Breast epithelium (tissue), 3 donors: ENCODE measurements around the gene KCNK2.

ENCODE experiments used
- POLR2A ChIP-seq: fragments of 450-650 bp; IDR thresholded peaks from one replicate; pipeline ENCODE4 v1.6.1; 2016; ENCODE audit warnings: antibody characterized with exemption, mild to moderate bottlenecking, moderate library complexity
- POLR2AphosphoS5 ChIP-seq, 3 donors: sonication (generic); formaldehyde crosslinking; IDR thresholded peaks; one replicate each; pipeline ENCODE4 v1.6.1; 2017; ENCODE audit warnings: antibody characterized with exemption in 3 of 3
- TF ChIP-seq, protein P1 (sequence below), 3 donors: fragments of 450-650 bp; IDR thresholded peaks; one replicate each; pipeline ENCODE4 v1.5.1; 2016 to 2017; ENCODE audit warnings: antibody characterized with exemption in 3 of 3, mild to moderate bottlenecking in 3 of 3, moderate library complexity in 3 of 3

DNA sequence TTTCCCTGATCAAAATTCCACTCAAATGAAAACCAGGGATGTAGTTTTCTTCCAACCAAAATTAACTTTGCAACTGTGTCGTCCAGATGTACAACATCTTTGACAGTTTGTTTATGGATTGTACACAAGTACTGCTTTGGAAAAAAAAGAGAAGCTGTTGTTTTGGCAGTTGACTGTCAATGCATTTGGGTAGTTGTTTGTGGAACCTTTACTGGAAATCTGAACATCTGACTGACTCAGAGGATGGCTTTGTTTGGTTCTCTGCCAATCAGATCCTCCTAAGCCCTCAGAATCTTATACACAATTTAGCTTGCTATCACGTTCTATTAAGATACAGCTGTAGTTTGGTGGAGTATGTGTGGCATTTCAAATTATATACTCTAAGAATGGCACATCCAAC lies 195.0 kb downstream of the KCNK2 start:
- TF ChIP-seq, protein P1, sequence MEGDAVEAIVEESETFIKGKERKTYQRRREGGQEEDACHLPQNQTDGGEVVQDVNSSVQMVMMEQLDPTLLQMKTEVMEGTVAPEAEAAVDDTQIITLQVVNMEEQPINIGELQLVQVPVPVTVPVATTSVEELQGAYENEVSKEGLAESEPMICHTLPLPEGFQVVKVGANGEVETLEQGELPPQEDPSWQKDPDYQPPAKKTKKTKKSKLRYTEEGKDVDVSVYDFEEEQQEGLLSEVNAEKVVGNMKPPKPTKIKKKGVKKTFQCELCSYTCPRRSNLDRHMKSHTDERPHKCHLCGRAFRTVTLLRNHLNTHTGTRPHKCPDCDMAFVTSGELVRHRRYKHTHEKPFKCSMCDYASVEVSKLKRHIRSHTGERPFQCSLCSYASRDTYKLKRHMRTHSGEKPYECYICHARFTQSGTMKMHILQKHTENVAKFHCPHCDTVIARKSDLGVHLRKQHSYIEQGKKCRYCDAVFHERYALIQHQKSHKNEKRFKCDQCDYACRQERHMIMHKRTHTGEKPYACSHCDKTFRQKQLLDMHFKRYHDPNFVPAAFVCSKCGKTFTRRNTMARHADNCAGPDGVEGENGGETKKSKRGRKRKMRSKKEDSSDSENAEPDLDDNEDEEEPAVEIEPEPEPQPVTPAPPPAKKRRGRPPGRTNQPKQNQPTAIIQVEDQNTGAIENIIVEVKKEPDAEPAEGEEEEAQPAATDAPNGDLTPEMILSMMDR (IDR thresholded peaks at IDR 0.05) = no peak
- no peak for TF ChIP-seq POLR2A
- no peak for TF ChIP-seq POLR2AphosphoS5 (IDR thresholded peaks at IDR 0.05)
